ENCODE data around the gene VRTN. TPM values are rescaled to one million over a fixed set of nuclear protein-coding genes. Genes with fewer than 3 reads are reported as not detected.

The VRTN gene
- total RNA-seq, 1 experiment from 2014 or later, result not detected

DNA sequence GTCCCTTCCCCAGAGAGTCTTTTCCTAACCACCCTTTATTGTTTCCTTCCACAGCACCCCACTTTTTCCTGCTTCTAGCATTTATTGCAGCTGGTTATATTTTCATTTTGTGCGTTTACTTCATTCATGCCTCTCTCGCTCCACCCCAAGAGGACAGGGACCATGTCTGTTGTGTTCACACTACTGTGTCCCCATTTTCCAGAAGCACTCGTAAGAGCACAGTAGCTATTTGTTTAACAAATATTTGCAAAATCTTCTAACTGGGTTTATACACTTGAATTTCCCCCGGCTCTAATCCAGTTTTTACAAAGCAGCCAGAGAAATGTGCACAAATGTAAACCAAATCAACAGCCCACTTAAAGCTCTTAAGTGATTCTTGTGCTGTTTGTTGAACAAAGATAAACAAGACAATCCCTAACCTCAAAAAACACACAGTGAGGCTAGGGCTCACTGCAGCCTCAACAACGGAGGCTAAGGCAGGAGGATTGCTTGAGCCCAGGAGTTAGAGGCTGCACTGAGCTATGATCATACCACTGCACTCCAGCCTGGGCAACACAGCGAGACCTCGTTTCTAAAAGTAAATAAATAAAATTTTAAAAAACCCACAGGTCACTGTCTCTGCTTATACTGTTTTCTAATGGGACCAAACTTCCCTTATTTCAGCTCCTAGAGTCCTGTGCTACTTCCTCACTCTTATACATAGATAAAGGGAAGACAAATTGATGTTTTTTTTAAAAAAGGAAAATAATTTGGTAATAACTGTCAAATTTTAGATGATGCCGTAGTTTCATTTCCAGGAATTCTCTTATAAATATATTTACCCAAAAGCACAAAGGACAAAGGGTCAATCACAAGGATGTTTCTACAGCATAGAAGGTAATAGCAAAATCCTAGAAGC is 38.9 kb upstream of the VRTN start:
- Mint-ChIP-seq H3K4me3 (ENCODE audit: unreplicated experiment) (no peak overlapping the region), H3K27ac (ENCODE audit: low read depth, unreplicated experiment) (no peak overlapping the region), H3K9me3 (ENCODE audit: unreplicated experiment) (no peaks in the 10 kb centered on the region), H3K36me3 (ENCODE audit: insufficient read depth, unreplicated experiment) (no peaks in the 10 kb centered on the region), H3K4me1 (ENCODE audit: insufficient read depth, unreplicated experiment) (no peaks in the 10 kb centered on the region), H3K27me3 (ENCODE audit: insufficient read depth, unreplicated experiment) (no peaks in the 10 kb centered on the region)
- TF ChIP-seq, protein P1, sequence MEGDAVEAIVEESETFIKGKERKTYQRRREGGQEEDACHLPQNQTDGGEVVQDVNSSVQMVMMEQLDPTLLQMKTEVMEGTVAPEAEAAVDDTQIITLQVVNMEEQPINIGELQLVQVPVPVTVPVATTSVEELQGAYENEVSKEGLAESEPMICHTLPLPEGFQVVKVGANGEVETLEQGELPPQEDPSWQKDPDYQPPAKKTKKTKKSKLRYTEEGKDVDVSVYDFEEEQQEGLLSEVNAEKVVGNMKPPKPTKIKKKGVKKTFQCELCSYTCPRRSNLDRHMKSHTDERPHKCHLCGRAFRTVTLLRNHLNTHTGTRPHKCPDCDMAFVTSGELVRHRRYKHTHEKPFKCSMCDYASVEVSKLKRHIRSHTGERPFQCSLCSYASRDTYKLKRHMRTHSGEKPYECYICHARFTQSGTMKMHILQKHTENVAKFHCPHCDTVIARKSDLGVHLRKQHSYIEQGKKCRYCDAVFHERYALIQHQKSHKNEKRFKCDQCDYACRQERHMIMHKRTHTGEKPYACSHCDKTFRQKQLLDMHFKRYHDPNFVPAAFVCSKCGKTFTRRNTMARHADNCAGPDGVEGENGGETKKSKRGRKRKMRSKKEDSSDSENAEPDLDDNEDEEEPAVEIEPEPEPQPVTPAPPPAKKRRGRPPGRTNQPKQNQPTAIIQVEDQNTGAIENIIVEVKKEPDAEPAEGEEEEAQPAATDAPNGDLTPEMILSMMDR (IDR thresholded peaks at IDR 0.05; ENCODE audit: unreplicated experiment), result no peak
- ChIA-PET POLR2A (no interaction called here), CTCF (interaction anchor here (0.6 to 1.3 kb wide), 4 partner anchors 13 to 705 kb away, joined by 3 to 4 read pairs (median 4); no protein-coding TSS in a partner anchor)
- BruUV-seq (replicated peaks), result no TSS peak
- DNase-seq (ENCODE audit: unreplicated experiment), result no peak
- intact Hi-C loops (cut with micrococcal nuclease), result no loop called here

DNA sequence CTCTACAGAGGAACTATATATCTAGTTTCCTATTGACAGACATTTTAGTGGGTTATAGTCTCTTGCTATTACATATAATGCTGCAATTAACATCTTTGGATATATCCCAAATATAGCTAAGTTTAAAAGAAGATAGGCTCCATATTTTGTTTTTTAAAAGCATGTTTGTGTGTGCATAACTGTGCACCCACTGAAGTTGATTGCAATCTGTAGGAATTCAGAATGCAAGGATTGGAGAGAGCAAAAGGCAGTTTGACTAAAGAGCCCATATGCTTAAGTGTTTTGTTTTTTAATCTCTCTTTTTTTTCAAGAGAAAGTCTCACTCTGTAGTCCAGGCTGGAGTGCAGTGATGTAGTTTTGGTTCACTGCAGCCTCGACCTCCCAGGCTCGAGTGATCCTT is 36.1 kb upstream of the VRTN start:
- CTCF ChIA-PET, result interaction anchor here (0.6 kb wide), 1 partner anchor 413 kb away, joined by 3 read pairs; no protein-coding TSS in a partner anchor
- BruUV-seq (replicated peaks), result no TSS peak
- Mint-ChIP-seq H3K4me1 (ENCODE audit: insufficient read depth, unreplicated experiment) (no peaks in the 10 kb centered on the region), H3K27ac (ENCODE audit: low read depth, unreplicated experiment) (no peak overlapping the region), H3K9me3 (ENCODE audit: unreplicated experiment) (no peaks in the 10 kb centered on the region), H3K4me3 (ENCODE audit: unreplicated experiment) (no peak overlapping the region), H3K36me3 (ENCODE audit: insufficient read depth, unreplicated experiment) (no peaks in the 10 kb centered on the region), H3K27me3 (ENCODE audit: insufficient read depth, unreplicated experiment) (no peaks in the 10 kb centered on the region)
- TF ChIP-seq, protein P1 (IDR thresholded peaks at IDR 0.05; ENCODE audit: unreplicated experiment), result no peak
- POLR2A ChIA-PET, result no interaction called here
- DNase-seq (ENCODE audit: unreplicated experiment), result no peak
- intact Hi-C loops (cut with micrococcal nuclease), result no loop called here

DNA sequence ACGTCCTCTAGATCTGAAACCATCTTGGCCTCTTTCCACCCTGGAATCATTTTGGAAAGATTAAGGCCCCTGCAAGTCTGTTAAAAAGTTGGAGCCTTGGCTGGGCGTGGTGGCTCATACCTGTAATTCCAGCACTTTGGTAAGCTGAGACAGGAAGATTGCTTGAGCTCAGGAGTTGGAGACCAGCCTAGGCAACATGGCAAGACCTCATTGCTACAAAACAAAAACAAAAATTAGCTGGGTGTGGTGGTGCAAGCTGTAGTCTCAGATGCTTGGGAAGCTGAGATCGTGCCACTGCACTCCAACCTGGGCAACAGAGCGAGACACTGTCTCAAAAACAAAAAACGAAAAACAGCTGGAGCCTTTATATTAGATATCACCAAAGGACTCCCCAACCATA is 34.7 kb upstream of the VRTN start:
- TF ChIP-seq, protein P1 (IDR thresholded peaks at IDR 0.05; ENCODE audit: unreplicated experiment), result no peak
- Mint-ChIP-seq H3K27me3 (ENCODE audit: insufficient read depth, unreplicated experiment) (no peaks in the 10 kb centered on the region), H3K4me3 (ENCODE audit: unreplicated experiment) (no peak overlapping the region), H3K4me1 (ENCODE audit: insufficient read depth, unreplicated experiment) (no peaks in the 10 kb centered on the region), H3K27ac (ENCODE audit: low read depth, unreplicated experiment) (no peak overlapping the region), H3K9me3 (ENCODE audit: unreplicated experiment) (no peaks in the 10 kb centered on the region), H3K36me3 (ENCODE audit: insufficient read depth, unreplicated experiment) (no peaks in the 10 kb centered on the region)
- intact Hi-C loops (cut with micrococcal nuclease), result no loop called here
- ChIA-PET POLR2A (interaction anchor here (0.8 kb wide), 1 partner anchor 179 kb away, joined by 3 read pairs; the partner anchor contains the start of gene NPC2), CTCF (interaction anchor here (0.6 to 1.1 kb wide), 5 partner anchors 10 to 1175 kb away, joined by 3 to 7 read pairs (median 4); no protein-coding TSS in a partner anchor)
- no peak for DNase-seq (ENCODE audit: unreplicated experiment)
- no TSS peak for BruUV-seq (replicated peaks)

DNA sequence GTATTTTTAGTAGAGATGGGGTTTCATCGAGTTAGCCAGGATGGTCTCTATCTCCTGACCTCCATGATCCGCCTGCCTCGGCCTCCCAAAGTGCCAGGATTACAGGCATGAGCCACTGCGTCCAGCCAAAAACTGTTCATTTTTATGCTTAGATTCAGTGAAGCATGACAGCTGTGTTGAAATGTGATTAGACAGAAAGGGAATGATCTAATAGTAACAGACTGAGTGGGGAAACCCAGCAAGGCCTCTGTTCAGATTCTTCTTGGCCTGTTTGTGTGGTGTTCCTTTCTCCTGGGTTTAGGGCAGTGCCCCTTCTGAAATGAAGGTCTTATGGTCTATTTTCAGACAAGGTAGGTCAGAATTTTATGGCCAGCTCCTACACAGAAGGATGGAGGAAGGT is 33.7 kb upstream of the VRTN start:
- Mint-ChIP-seq H3K4me1 (ENCODE audit: insufficient read depth, unreplicated experiment) (no peaks in the 10 kb centered on the region), H3K4me3 (ENCODE audit: unreplicated experiment) (no peak overlapping the region), H3K27ac (ENCODE audit: low read depth, unreplicated experiment) (no peak overlapping the region), H3K36me3 (ENCODE audit: insufficient read depth, unreplicated experiment) (no peaks in the 10 kb centered on the region), H3K27me3 (ENCODE audit: insufficient read depth, unreplicated experiment) (peaks cover 7% of the 10 kb centered on the region), H3K9me3 (ENCODE audit: unreplicated experiment) (no peaks in the 10 kb centered on the region)
- ChIA-PET POLR2A (no interaction called here), CTCF (no interaction called here)
- no TSS peak for BruUV-seq (replicated peaks)
- DNase-seq (ENCODE audit: unreplicated experiment), result no peak
- TF ChIP-seq, protein P1 (IDR thresholded peaks at IDR 0.05; ENCODE audit: unreplicated experiment), result no peak
- intact Hi-C loops (cut with micrococcal nuclease), result no loop called here
